Measurements from ENCODE around the gene GDF7. TPM values are rescaled to one million over a fixed set of nuclear protein-coding genes. Genes with fewer than 3 reads are reported as not detected.
A peak's percentile ranks its signal among the peaks of the same experiment; 100 is the strongest.

The GDF7 gene
- total RNA-seq, 6 donors from 2014 or later = under 0.01 to 1.8 (median 0.44) TPM

- Histone ChIP-seq H3K4me3 (no peak overlapping the region), H3K27ac (no peak overlapping the region), H3K27me3 (peaks cover 0 to 17% (median 6%) of the 10 kb centered on the region in 4 donors), H3K9me3 (no peaks in the 10 kb centered on the region), H3K4me1 (peaks cover 0 to 20% (median 2%) of the 10 kb centered on the region in 4 donors), H3K36me3 (peaks cover 0 to 4% (median 0%) of the 10 kb centered on the region in 4 donors)
- no peak for DNase-seq
- TF ChIP-seq POLR2A (IDR thresholded peaks at IDR 0.05) = no peak
- no peak for TF ChIP-seq POLR2AphosphoS5 (IDR thresholded peaks at IDR 0.05)
- no peak for TF ChIP-seq EP300 (IDR thresholded peaks at IDR 0.05)
- TF ChIP-seq CTCF (IDR thresholded peaks at IDR 0.05) = no peak
- 86% methylated on average over 12 of the region's 12 CpGs for WGBS, 2 donors
- no peak for ATAC-seq (ENCODE audit: low FRiP score in 2 of 2)
Measured at GRCh38 chr2:20676353-20677215, 9.6 kb downstream of the GDF7 start.

- no peak for TF ChIP-seq POLR2AphosphoS5 (IDR thresholded peaks at IDR 0.05)
- TF ChIP-seq EP300 (IDR thresholded peaks at IDR 0.05) = no peak
- no peak for TF ChIP-seq POLR2A (IDR thresholded peaks at IDR 0.05)
- TF ChIP-seq CTCF (IDR thresholded peaks at IDR 0.05) = peak in 1 of 6 experiments; percentile 6
- H3K4me1 ChIP-seq = peaks cover 0 to 13% (median 0%) of the 10 kb centered on the region in 4 donors
- no peak for ATAC-seq (ENCODE audit: low FRiP score in 2 of 2)
- no peak overlapping the region for H3K27ac ChIP-seq
- DNase-seq = peak in 1 of 2 donors; percentile 44
- H3K9me3 ChIP-seq = no peaks in the 10 kb centered on the region
- H3K27me3 ChIP-seq = peaks cover 0 to 8% (median 2%) of the 10 kb centered on the region in 4 donors
- H3K36me3 ChIP-seq = peaks cover 0 to 4% (median 0%) of the 10 kb centered on the region in 4 donors
- WGBS, 2 donors = 80% methylated on average over 14 to 15 of the region's 15 CpGs
- no peak overlapping the region for H3K4me3 ChIP-seq
Measured at GRCh38 chr2:20677301-20678085, 10.5 kb downstream of the GDF7 start.

- peaks cover 0 to 12% (median 0%) of the 10 kb centered on the region in 4 donors for H3K4me1 ChIP-seq
- ATAC-seq (ENCODE audit: low FRiP score in 2 of 2) (no peak), DNase-seq (no peak)
- WGBS, 2 donors = 92 to 97% methylated on average over 1 of the region's 1 CpG
- H3K36me3 ChIP-seq = peaks cover 0 to 4% (median 0%) of the 10 kb centered on the region in 4 donors
- no peak overlapping the region for H3K27ac ChIP-seq
- H3K9me3 ChIP-seq = no peaks in the 10 kb centered on the region
- TF ChIP-seq EP300 (IDR thresholded peaks at IDR 0.05) = no peak
- TF ChIP-seq POLR2A (IDR thresholded peaks at IDR 0.05) = no peak
- TF ChIP-seq POLR2AphosphoS5 (IDR thresholded peaks at IDR 0.05) = no peak
- no peak for TF ChIP-seq CTCF (IDR thresholded peaks at IDR 0.05)
- H3K27me3 ChIP-seq = peaks cover 0 to 6% (median 0%) of the 10 kb centered on the region in 4 donors
- H3K4me3 ChIP-seq = no peak overlapping the region
Measured at GRCh38 chr2:20678086-20678395, 11.1 kb downstream of the GDF7 start.

- Histone ChIP-seq H3K27ac (no peak overlapping the region), H3K4me1 (peaks cover 0 to 12% (median 0%) of the 10 kb centered on the region in 4 donors), H3K9me3 (no peaks in the 10 kb centered on the region), H3K4me3 (no peak overlapping the region), H3K36me3 (peaks cover 0 to 4% (median 0%) of the 10 kb centered on the region in 4 donors), H3K27me3 (peaks cover 0 to 3% (median 0%) of the 10 kb centered on the region in 4 donors)
- DNase-seq (no peak), ATAC-seq (ENCODE audit: low FRiP score in 2 of 2) (no peak)
- WGBS, 2 donors = 76 to 93% methylated on average over 2 of the region's 2 CpGs
- TF ChIP-seq POLR2AphosphoS5 (IDR thresholded peaks at IDR 0.05) (no peak), CTCF (IDR thresholded peaks at IDR 0.05) (no peak), EP300 (IDR thresholded peaks at IDR 0.05) (no peak), POLR2A (IDR thresholded peaks at IDR 0.05) (no peak)
Measured at GRCh38 chr2:20678780-20679179, 11.8 kb downstream of the GDF7 start.

Data from upper lobe of left lung (tissue), 6 donors.